Measurements from ENCODE around the gene HNRNPA1. TPM values are rescaled to one million over a fixed set of nuclear protein-coding genes. Genes with fewer than 3 reads are reported as not detected.

HNRNPA1 gene
- total and polyA plus RNA-seq, 9 of the 15 experiments (the other 6 are each of a cell fraction or from before 2014, with no cell fraction given): 1,166 to 2,703 (median 1,815) TPM

- TF ChIP-seq, protein P1, sequence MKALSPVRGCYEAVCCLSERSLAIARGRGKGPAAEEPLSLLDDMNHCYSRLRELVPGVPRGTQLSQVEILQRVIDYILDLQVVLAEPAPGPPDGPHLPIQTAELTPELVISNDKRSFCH (CRISPR knock-in tag; IDR thresholded peaks at IDR 0.05): no peak
- TF ChIP-seq, protein P1 (tag; IDR thresholded peaks at IDR 0.05): no peak; the same call in none of the 2 replicates
- TF ChIP-seq NR4A1 (CRISPR knock-in tag; IDR thresholded peaks at IDR 0.05): peak; percentile 76; the same call in 1 of the 2 replicates
- peak; percentile 20; the same call in 1 of the 2 replicates for TF ChIP-seq NR4A1 (tag; IDR thresholded peaks at IDR 0.05)
- TF ChIP-seq RFX1 (IDR thresholded peaks at IDR 0.05): peak; percentile 95
- TF ChIP-seq MBD2 (IDR thresholded peaks at IDR 0.05; ENCODE audit: borderline replicate concordance, low read depth): peak; percentile 98
- TF ChIP-seq ZNF263 (CRISPR knock-in tag; IDR thresholded peaks at IDR 0.05; ENCODE audit: borderline replicate concordance): no peak; the same call in 1 of the 2 replicates
- no peak for TF ChIP-seq SREBF1 (IDR thresholded peaks at IDR 0.05; ENCODE audit: borderline replicate concordance, low read depth, low read length)
- no peak for TF ChIP-seq KDM2B (CRISPR knock-in tag; IDR thresholded peaks at IDR 0.05)
- TF ChIP-seq NFATC3 (IDR thresholded peaks at IDR 0.05): no peak
- TF ChIP-seq ETV6 (IDR thresholded peaks at IDR 0.05; ENCODE audit: borderline replicate concordance in 1 of 2, low read depth in 2 of 2, low read length in 1 of 2): no peak
- TF ChIP-seq ETV6 (CRISPR knock-in tag; IDR thresholded peaks at IDR 0.05; ENCODE audit: borderline replicate concordance): no peak; the same call in 1 of the 2 replicates
- TF ChIP-seq ARID2 (IDR thresholded peaks at IDR 0.05): no peak; the same call in 1 of the 2 replicates
- peak; percentile 24; the same call in 1 of the 2 replicates for TF ChIP-seq ETV1 (tag; conservative IDR thresholded peaks at IDR 0.05; ENCODE audit: low read depth)
- TF ChIP-seq NELFE (IDR thresholded peaks at IDR 0.05; ENCODE audit: insufficient read depth, insufficient read length): no peak
- TF ChIP-seq ZNF592 (IDR thresholded peaks at IDR 0.05): peak; percentile 16; the same call in 1 of the 2 replicates
- TF ChIP-seq, protein P2, sequence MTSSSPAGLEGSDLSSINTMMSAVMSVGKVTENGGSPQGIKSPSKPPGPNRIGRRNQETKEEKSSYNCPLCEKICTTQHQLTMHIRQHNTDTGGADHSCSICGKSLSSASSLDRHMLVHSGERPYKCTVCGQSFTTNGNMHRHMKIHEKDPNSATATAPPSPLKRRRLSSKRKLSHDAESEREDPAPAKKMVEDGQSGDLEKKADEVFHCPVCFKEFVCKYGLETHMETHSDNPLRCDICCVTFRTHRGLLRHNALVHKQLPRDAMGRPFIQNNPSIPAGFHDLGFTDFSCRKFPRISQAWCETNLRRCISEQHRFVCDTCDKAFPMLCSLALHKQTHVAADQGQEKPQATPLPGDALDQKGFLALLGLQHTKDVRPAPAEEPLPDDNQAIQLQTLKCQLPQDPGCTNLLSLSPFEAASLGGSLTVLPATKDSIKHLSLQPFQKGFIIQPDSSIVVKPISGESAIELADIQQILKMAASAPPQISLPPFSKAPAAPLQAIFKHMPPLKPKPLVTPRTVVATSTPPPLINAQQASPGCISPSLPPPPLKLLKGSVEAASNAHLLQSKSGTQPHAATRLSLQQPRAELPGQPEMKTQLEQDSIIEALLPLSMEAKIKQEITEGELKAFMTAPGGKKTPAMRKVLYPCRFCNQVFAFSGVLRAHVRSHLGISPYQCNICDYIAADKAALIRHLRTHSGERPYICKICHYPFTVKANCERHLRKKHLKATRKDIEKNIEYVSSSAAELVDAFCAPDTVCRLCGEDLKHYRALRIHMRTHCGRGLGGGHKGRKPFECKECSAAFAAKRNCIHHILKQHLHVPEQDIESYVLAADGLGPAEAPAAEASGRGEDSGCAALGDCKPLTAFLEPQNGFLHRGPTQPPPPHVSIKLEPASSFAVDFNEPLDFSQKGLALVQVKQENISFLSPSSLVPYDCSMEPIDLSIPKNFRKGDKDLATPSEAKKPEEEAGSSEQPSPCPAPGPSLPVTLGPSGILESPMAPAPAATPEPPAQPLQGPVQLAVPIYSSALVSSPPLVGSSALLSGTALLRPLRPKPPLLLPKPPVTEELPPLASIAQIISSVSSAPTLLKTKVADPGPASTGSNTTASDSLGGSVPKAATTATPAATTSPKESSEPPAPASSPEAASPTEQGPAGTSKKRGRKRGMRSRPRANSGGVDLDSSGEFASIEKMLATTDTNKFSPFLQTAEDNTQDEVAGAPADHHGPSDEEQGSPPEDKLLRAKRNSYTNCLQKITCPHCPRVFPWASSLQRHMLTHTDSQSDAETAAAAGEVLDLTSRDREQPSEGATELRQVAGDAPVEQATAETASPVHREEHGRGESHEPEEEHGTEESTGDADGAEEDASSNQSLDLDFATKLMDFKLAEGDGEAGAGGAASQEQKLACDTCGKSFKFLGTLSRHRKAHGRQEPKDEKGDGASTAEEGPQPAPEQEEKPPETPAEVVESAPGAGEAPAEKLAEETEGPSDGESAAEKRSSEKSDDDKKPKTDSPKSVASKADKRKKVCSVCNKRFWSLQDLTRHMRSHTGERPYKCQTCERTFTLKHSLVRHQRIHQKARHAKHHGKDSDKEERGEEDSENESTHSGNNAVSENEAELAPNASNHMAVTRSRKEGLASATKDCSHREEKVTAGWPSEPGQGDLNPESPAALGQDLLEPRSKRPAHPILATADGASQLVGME (CRISPR knock-in tag; IDR thresholded peaks at IDR 0.05): no peak
- TF ChIP-seq ARHGAP35 (IDR thresholded peaks at IDR 0.05; ENCODE audit: partially characterized antibody): no peak
These were observed 44.3 kb downstream of the HNRNPA1 start, which contains the start of gene COPZ1 (continued) for GRCh38 chr12:54324617-54325441.

Data from K562 (cell line).